ENCODE results near the gene SLC35F6. TPM values are rescaled to one million over a fixed set of nuclear protein-coding genes. Genes with fewer than 3 reads are reported as not detected.

The SLC35F6 gene
- total and polyA plus RNA-seq, 9 donors = 11.1 to 53.5 (median 26.8) TPM

DNA sequence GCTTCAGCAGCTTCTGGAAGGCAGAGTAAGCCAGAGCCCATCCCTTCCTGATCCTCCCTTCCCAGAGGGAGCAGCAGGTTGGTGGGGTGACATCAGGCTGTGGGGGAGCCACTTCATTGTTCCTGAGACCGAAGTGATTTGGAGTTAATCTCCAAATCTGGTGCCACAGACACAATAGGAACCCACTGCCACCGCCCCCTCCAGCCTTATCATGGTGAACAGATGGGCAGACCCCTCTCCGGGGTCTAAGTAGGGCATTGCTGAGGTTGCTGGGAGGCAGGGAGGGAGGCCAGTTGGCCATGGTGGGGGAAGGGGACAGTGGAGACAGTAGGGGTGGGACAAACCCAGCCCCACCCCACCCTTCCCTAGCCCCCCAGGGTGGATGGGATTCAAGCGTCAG lies 25.6 kb upstream of the SLC35F6 start:
- Histone ChIP-seq H3K27me3 (no peaks in the 10 kb centered on the region), H3K36me3 (no peaks in the 10 kb centered on the region), H3K9me3 (no peaks in the 10 kb centered on the region), H3K4me3 (no peak overlapping the region), H3K27ac (no peak overlapping the region), H3K4me1 (ENCODE audit: insufficient read depth) (peaks cover 4% of the 10 kb centered on the region)
- no peak for DNase-seq
- intact Hi-C loops (cut with DNase I) = no loop called here
- whole genome bisulfite sequencing, 3 donors = 88 to 94% (median 91%) methylated on average over 4 of the region's 4 CpGs
- TF ChIP-seq EP300 (IDR thresholded peaks at IDR 0.05) (no peak), POLR2A (IDR thresholded peaks at IDR 0.05) (no peak)
- TF ChIP-seq, protein P1, sequence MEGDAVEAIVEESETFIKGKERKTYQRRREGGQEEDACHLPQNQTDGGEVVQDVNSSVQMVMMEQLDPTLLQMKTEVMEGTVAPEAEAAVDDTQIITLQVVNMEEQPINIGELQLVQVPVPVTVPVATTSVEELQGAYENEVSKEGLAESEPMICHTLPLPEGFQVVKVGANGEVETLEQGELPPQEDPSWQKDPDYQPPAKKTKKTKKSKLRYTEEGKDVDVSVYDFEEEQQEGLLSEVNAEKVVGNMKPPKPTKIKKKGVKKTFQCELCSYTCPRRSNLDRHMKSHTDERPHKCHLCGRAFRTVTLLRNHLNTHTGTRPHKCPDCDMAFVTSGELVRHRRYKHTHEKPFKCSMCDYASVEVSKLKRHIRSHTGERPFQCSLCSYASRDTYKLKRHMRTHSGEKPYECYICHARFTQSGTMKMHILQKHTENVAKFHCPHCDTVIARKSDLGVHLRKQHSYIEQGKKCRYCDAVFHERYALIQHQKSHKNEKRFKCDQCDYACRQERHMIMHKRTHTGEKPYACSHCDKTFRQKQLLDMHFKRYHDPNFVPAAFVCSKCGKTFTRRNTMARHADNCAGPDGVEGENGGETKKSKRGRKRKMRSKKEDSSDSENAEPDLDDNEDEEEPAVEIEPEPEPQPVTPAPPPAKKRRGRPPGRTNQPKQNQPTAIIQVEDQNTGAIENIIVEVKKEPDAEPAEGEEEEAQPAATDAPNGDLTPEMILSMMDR (IDR thresholded peaks at IDR 0.05) = no peak

GRCh38 chr2:26739514-26739913 lies 24.6 kb upstream of the SLC35F6 start:
- TF ChIP-seq EP300 (IDR thresholded peaks at IDR 0.05) (no peak), POLR2A (IDR thresholded peaks at IDR 0.05) (no peak)
- TF ChIP-seq, protein P1 (IDR thresholded peaks at IDR 0.05) = no peak
- H3K9me3 ChIP-seq = no peaks in the 10 kb centered on the region
- H3K36me3 ChIP-seq = no peaks in the 10 kb centered on the region
- no peaks in the 10 kb centered on the region for H3K27me3 ChIP-seq
- H3K4me3 ChIP-seq = no peak overlapping the region
- intact Hi-C loops (cut with DNase I) = no loop called here
- WGBS, 3 donors = 87 to 95% (median 94%) methylated on average over 7 of the region's 7 CpGs
- peaks cover 4% of the 10 kb centered on the region for H3K4me1 ChIP-seq (ENCODE audit: insufficient read depth)
- DNase-seq = no peak
- H3K27ac ChIP-seq = no peak overlapping the region

DNA sequence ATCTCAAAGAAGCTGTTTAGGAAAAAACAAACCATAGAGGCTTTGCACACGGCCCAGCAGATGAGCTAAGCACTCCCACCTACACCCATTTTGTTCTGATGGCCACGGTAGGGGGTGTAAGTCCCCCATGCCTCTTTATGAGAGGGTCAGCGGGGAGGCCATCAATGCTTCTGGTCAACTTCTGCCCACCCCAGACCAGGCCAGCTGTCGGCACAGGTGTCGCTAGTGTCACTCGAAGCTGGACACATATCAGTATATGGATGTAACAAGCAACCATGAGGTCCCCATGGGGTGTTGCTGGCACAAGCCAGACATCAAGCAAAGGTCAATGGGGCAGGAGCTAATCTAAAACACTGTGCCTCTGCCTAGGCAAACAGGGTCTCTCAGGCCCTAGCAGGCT lies 23.7 kb upstream of the SLC35F6 start:
- no peaks in the 10 kb centered on the region for H3K9me3 ChIP-seq
- peaks cover 4% of the 10 kb centered on the region for H3K4me1 ChIP-seq (ENCODE audit: insufficient read depth)
- 70 to 83% (median 81%) methylated on average over 6 of the region's 6 CpGs for WGBS, 3 donors
- H3K4me3 ChIP-seq = no peak overlapping the region
- no peaks in the 10 kb centered on the region for H3K27me3 ChIP-seq
- H3K36me3 ChIP-seq = no peaks in the 10 kb centered on the region
- intact Hi-C loops (cut with DNase I) = loop anchor here in 1 of 4 donors (5.0 kb wide), 1 partner anchor 133 kb away; no protein-coding TSS in a partner anchor
- no peak for TF ChIP-seq POLR2A (IDR thresholded peaks at IDR 0.05)
- no peak overlapping the region for H3K27ac ChIP-seq
- no peak for DNase-seq

DNA sequence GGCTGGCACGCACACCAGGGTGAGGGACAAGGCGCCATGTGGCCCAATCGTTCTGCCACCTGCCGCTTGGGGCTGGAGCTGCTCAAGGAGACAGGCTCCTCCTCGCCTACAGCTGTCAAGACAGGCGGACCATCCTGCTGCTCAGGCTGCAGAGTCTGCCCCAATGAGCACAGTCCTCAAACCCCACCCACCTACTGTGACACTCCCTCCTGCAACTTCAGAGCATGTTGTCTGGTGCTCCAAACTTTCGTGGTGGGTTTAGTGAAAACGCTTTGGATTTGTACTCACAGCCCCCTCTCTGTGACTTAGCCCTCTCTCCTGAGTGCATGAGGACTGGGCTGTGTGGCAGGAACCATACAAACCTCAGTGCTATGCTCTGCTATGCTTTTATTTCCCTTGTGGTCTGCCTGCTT lies 23.2 kb upstream of the SLC35F6 start:
- Histone ChIP-seq H3K4me1 (ENCODE audit: insufficient read depth) (peaks cover 2% of the 10 kb centered on the region), H3K36me3 (no peaks in the 10 kb centered on the region), H3K9me3 (no peaks in the 10 kb centered on the region), H3K27me3 (no peaks in the 10 kb centered on the region), H3K27ac (no peak overlapping the region), H3K4me3 (no peak overlapping the region)
- intact Hi-C loops (cut with DNase I) = loop anchor here in 1 of 4 donors (5.0 kb wide), 1 partner anchor 134 kb away; no protein-coding TSS in a partner anchor
- DNase-seq = no peak
- WGBS, 3 donors = 56 to 61% (median 60%) methylated on average over 7 to 8 of the region's 8 CpGs
- TF ChIP-seq, protein P1 (IDR thresholded peaks at IDR 0.05) = no peak
- TF ChIP-seq EP300 (IDR thresholded peaks at IDR 0.05) = no peak
- no peak for TF ChIP-seq POLR2A (IDR thresholded peaks at IDR 0.05)

- no peaks in the 10 kb centered on the region for H3K9me3 ChIP-seq
- TF ChIP-seq EP300 (IDR thresholded peaks at IDR 0.05) (no peak), POLR2A (IDR thresholded peaks at IDR 0.05) (no peak)
- TF ChIP-seq, protein P1 (IDR thresholded peaks at IDR 0.05) = no peak
- WGBS, 3 donors = 86 to 92% (median 90%) methylated on average over 15 of the region's 15 CpGs
- no peak for DNase-seq
- no peak overlapping the region for H3K4me3 ChIP-seq
- H3K4me1 ChIP-seq (ENCODE audit: insufficient read depth) = no peaks in the 10 kb centered on the region
- H3K27me3 ChIP-seq = no peaks in the 10 kb centered on the region
- no peak overlapping the region for H3K27ac ChIP-seq
- H3K36me3 ChIP-seq = no peaks in the 10 kb centered on the region
- intact Hi-C loops (cut with DNase I) = loop anchor here in 1 of 4 donors (5.0 kb wide), 1 partner anchor 135 kb away; no protein-coding TSS in a partner anchor
Observed at GRCh38 chr2:26742048-26742770, 21.9 kb upstream of the SLC35F6 start.

Data from ovary (tissue), 9 donors.